Measurements from ENCODE around the gene EFNA1. TPM values are rescaled to one million over a fixed set of nuclear protein-coding genes. Genes with fewer than 3 reads are reported as not detected.

EFNA1 gene
- total and polyA plus RNA-seq, 2 of the 4 experiments (the other 2 are of a cell fraction), result 0.90 to 1.6 TPM

Small RNAs within 50 kb of the gene (microRNA-seq; reads per million reads assigned to microRNA genes)
- not detected for gene HMGN2P18 (ENCODE audit: insufficient read depth, insufficient read length)
- not detected for gene RF00019 (ENCODE audit: insufficient read depth, insufficient read length)

Small RNAs within 50 kb of the gene (small RNA-seq; reads per million reads assigned to genes)
- gene HMGN2P18, result 0 reads per million in 5 experiments
- 0 reads per million in 5 experiments for gene RF00019

Other genes with a start within 250 kb of the EFNA1 start
- gene PMVK, start 191.2 kb upstream of the EFNA1 start, total RNA-seq (2012; rRNA removed), result 7.2 and 9.0 TPM in 2 replicates
- gene PMVK, start 191.2 kb upstream of the EFNA1 start, polyA plus RNA-seq (2012; rRNA removed), result 28.1 and 31.8 TPM in 2 replicates
- gene PBXIP1, start 171.8 kb upstream of the EFNA1 start, total RNA-seq (2012; rRNA removed), result 24.2 and 28.3 TPM in 2 replicates
- gene PBXIP1, start 171.8 kb upstream of the EFNA1 start, polyA plus RNA-seq (2012; rRNA removed), result 40.5 and 44.2 TPM in 2 replicates
- 5.3 and 5.4 TPM in 2 replicates for gene PYGO2, start 166.1 kb upstream of the EFNA1 start, total RNA-seq (2012; rRNA removed)
- gene PYGO2, start 166.1 kb upstream of the EFNA1 start, polyA plus RNA-seq (2012; rRNA removed), result 12.3 and 14.8 TPM in 2 replicates
- gene SHC1, start 157.1 kb upstream of the EFNA1 start, total RNA-seq (2012; rRNA removed), result 291 and 355 TPM in 2 replicates
- 337 and 352 TPM in 2 replicates for gene SHC1, start 157.1 kb upstream of the EFNA1 start, polyA plus RNA-seq (2012; rRNA removed)
- 129 and 140 TPM in 2 replicates for gene CKS1B, start 153.2 kb upstream of the EFNA1 start, total RNA-seq (2012; rRNA removed)
- gene CKS1B, start 153.2 kb upstream of the EFNA1 start, polyA plus RNA-seq (2012; rRNA removed), result 195 and 272 TPM in 2 replicates
- 19.7 and 26.3 TPM in 2 replicates for gene FLAD1, start 144.5 kb upstream of the EFNA1 start, total RNA-seq (2012; rRNA removed)
- gene FLAD1, start 144.5 kb upstream of the EFNA1 start, polyA plus RNA-seq (2012; rRNA removed), result 37.3 and 39.9 TPM in 2 replicates
- gene LENEP, start 134.3 kb upstream of the EFNA1 start, total RNA-seq (2012; rRNA removed), result not detected in 2 replicates
- gene LENEP, start 134.3 kb upstream of the EFNA1 start, polyA plus RNA-seq (2012; rRNA removed), result not detected in 2 replicates
- gene ZBTB7B, start 125.1 kb upstream of the EFNA1 start, total RNA-seq (2012; rRNA removed), result 7.2 and 7.7 TPM in 2 replicates
- 17.4 and 22.4 TPM in 2 replicates for gene ZBTB7B, start 125.1 kb upstream of the EFNA1 start, polyA plus RNA-seq (2012; rRNA removed)
- gene DCST2, start 94.1 kb upstream of the EFNA1 start, total RNA-seq (2012; rRNA removed), result not detected in 2 replicates
- gene DCST2, start 94.1 kb upstream of the EFNA1 start, polyA plus RNA-seq (2012; rRNA removed), result 0.14 and 0.30 TPM in 2 replicates
- gene DCST1, start 94.1 kb upstream of the EFNA1 start, total RNA-seq (2012; rRNA removed), result not detected in 2 replicates
- gene DCST1, start 94.1 kb upstream of the EFNA1 start, polyA plus RNA-seq (2012; rRNA removed), result not detected in 2 replicates
- gene ADAM15, start 76.6 kb upstream of the EFNA1 start, total RNA-seq (2012; rRNA removed), result 25.6 and 29.7 TPM in 2 replicates
- 52.4 and 65.6 TPM in 2 replicates for gene ADAM15, start 76.6 kb upstream of the EFNA1 start, polyA plus RNA-seq (2012; rRNA removed)
- 3.3 and 3.8 TPM in 2 replicates for gene EFNA4, start 64.1 kb upstream of the EFNA1 start, total RNA-seq (2012; rRNA removed)
- 11.8 and 16.3 TPM in 2 replicates for gene EFNA4, start 64.1 kb upstream of the EFNA1 start, polyA plus RNA-seq (2012; rRNA removed)
- gene EFNA3, start 49.0 kb upstream of the EFNA1 start, total RNA-seq (2012; rRNA removed), result 0.56 and 0.72 TPM in 2 replicates
- gene EFNA3, start 49.0 kb upstream of the EFNA1 start, polyA plus RNA-seq (2012; rRNA removed), result 1.6 TPM in 2 replicates
- gene SLC50A1, start 8.0 kb downstream of the EFNA1 start, total RNA-seq (2012; rRNA removed), result 20.6 and 21.1 TPM in 2 replicates
- gene SLC50A1, start 8.0 kb downstream of the EFNA1 start, polyA plus RNA-seq (2012; rRNA removed), result 19.5 and 20.8 TPM in 2 replicates
- gene DPM3, start 12.7 kb downstream of the EFNA1 start, total RNA-seq (2012; rRNA removed), result 29.0 and 30.6 TPM in 2 replicates
- 129 and 138 TPM in 2 replicates for gene DPM3, start 12.7 kb downstream of the EFNA1 start, polyA plus RNA-seq (2012; rRNA removed)
- 76.1 and 76.7 TPM in 2 replicates for gene KRTCAP2, start 45.4 kb downstream of the EFNA1 start, total RNA-seq (2012; rRNA removed)
- gene KRTCAP2, start 45.4 kb downstream of the EFNA1 start, polyA plus RNA-seq (2012; rRNA removed), result 189 and 232 TPM in 2 replicates
- 2.3 and 2.5 TPM in 2 replicates for gene TRIM46, start 46.0 kb downstream of the EFNA1 start, total RNA-seq (2012; rRNA removed)
- 6.2 and 6.9 TPM in 2 replicates for gene TRIM46, start 46.0 kb downstream of the EFNA1 start, polyA plus RNA-seq (2012; rRNA removed)
- gene THBS3, start 80.0 kb downstream of the EFNA1 start, total RNA-seq (2012; rRNA removed), result 13.1 and 15.1 TPM in 2 replicates
- 28.3 and 30.4 TPM in 2 replicates for gene THBS3, start 80.0 kb downstream of the EFNA1 start, polyA plus RNA-seq (2012; rRNA removed)
- 51.4 and 67.2 TPM in 2 replicates for gene MTX1, start 80.8 kb downstream of the EFNA1 start, total RNA-seq (2012; rRNA removed)
- gene MTX1, start 80.8 kb downstream of the EFNA1 start, polyA plus RNA-seq (2012; rRNA removed), result 73.7 and 73.9 TPM in 2 replicates
- 1.4 TPM in 2 replicates for gene ENTREP3, start 127.6 kb downstream of the EFNA1 start, total RNA-seq (2012; rRNA removed)
- 23.8 and 27.9 TPM in 2 replicates for gene ENTREP3, start 127.6 kb downstream of the EFNA1 start, polyA plus RNA-seq (2012; rRNA removed)
- gene SCAMP3, start 134.5 kb downstream of the EFNA1 start, total RNA-seq (2012; rRNA removed), result 29.2 and 30.5 TPM in 2 replicates
- gene SCAMP3, start 134.5 kb downstream of the EFNA1 start, polyA plus RNA-seq (2012; rRNA removed), result 118 and 144 TPM in 2 replicates
- 19.2 and 19.7 TPM in 2 replicates for gene CLK2, start 145.6 kb downstream of the EFNA1 start, total RNA-seq (2012; rRNA removed)
- 53.0 and 61.2 TPM in 2 replicates for gene CLK2, start 145.6 kb downstream of the EFNA1 start, polyA plus RNA-seq (2012; rRNA removed)
- 0.36 and 0.83 TPM in 2 replicates for gene HCN3, start 149.6 kb downstream of the EFNA1 start, total RNA-seq (2012; rRNA removed)
- 2.7 and 2.9 TPM in 2 replicates for gene HCN3, start 149.6 kb downstream of the EFNA1 start, polyA plus RNA-seq (2012; rRNA removed)
- gene PKLR, start 173.6 kb downstream of the EFNA1 start, total RNA-seq (2012; rRNA removed), result not detected in 2 replicates
- 0.03 TPM in 1 of 2 replicates, not detected in the other for gene PKLR, start 173.6 kb downstream of the EFNA1 start, polyA plus RNA-seq (2012; rRNA removed)
- gene FDPS, start 181.0 kb downstream of the EFNA1 start, total RNA-seq (2012; rRNA removed), result 176 and 191 TPM in 2 replicates
- 183 and 186 TPM in 2 replicates for gene FDPS, start 181.0 kb downstream of the EFNA1 start, polyA plus RNA-seq (2012; rRNA removed)
- gene RUSC1, start 193.0 kb downstream of the EFNA1 start, total RNA-seq (2012; rRNA removed), result 4.1 and 4.2 TPM in 2 replicates
- gene RUSC1, start 193.0 kb downstream of the EFNA1 start, polyA plus RNA-seq (2012; rRNA removed), result 31.4 and 32.7 TPM in 2 replicates